K562 (cell line): ENCODE results near the gene PPP2R2B. TPM values are rescaled to one million over a fixed set of nuclear protein-coding genes. Genes with fewer than 3 reads are reported as not detected.

Source experiments
- ATAC-seq: fragments of 200-7000 bp; cut with Tn5 transposase; 3 replicates; pipeline ENCODE4 v1.9.1; 2020; ENCODE audit warnings: moderate library complexity
- BruUV-seq: library from RNA; stranded (reverse); fragments of 400-500 nt; replicated peaks from 2 replicates; lab custom pipeline; 2021; lab: Mats Ljungman, UMichigan
- CTCF ChIA-PET: fragments of 300-600 bp; formaldehyde crosslinking; extraction: SDS; loops from one replicate; lab custom pipeline; 2021; ENCODE audit warnings: low intra/inter-chr PET ratio; lab: Yijun Ruan, JAX
- POLR2A ChIA-PET: fragments of 300-600, 350-650 bp; sonication (Branson Sonifier 250); formaldehyde crosslinking; extraction: SDS; loops from one replicate; lab custom pipeline; 2021; ENCODE audit warnings: antibody characterized with exemption, inconsistent platforms; lab: Yijun Ruan, JAX
- DNase-seq, 4 experiments: peaks; one replicate each; pipeline versions ENCODE4 v3.0.0 to v3.0.0-alpha.2; 2011 to 2018; ENCODE audit warnings: low spot score in 3 of 4, mixed read lengths in 3 of 4; ENCODE audit errors: extremely low read depth in 1 of 4
- FAIRE-seq: peaks from 2 replicates; lab custom pipeline; 2011; peaks lifted over from hg19 to GRCh38; lab: Jason Lieb, UNC
- H2AFZ ChIP-seq: 2 replicates; pipeline ENCODE4 v1.6.0; 2011; ENCODE audit warnings: low read depth, low read length, control low read depth, inconsistent platforms
- H3K27ac ChIP-seq: fragments of 200-600 bp; 3 replicates; pipeline ENCODE4 v1.8.0; 2011; ENCODE audit warnings: low read depth, mild to moderate bottlenecking, control low read depth, inconsistent platforms, low read length, moderate library complexity, mixed read lengths; ENCODE audit errors: extremely low read depth
- H3K27me3 ChIP-seq, 2 experiments: fragments of 300-600 bp in 1 of 2; 2 replicates in 1 of 2; 3 replicates in 1 of 2; pipeline versions ENCODE4 v1.6.0 to v1.8.0; 2011; ENCODE audit warnings: inconsistent platforms in 2 of 2, low read length in 2 of 2, mild to moderate bottlenecking in 1 of 2, mixed read lengths in 1 of 2, moderate library complexity in 1 of 2; ENCODE audit not compliant: control insufficient read depth in 2 of 2, insufficient read depth in 2 of 2
- H3K36me3 ChIP-seq: fragments of 300-600 bp; 3 replicates; pipeline ENCODE4 v1.8.0; 2011; ENCODE audit warnings: mild to moderate bottlenecking, low read length, inconsistent platforms; ENCODE audit not compliant: control insufficient read depth, insufficient read depth
- H3K4me1 ChIP-seq, 2 experiments: fragments of 200-600 bp in 1 of 2; replicated peaks in 1 of 2; 2 replicates in 1 of 2; 3 replicates in 1 of 2; pipeline versions ENCODE4 v1.5.1 to v1.8.0; 2011; ENCODE audit warnings: inconsistent platforms in 2 of 2, low read length in 2 of 2, mild to moderate bottlenecking in 1 of 2, mixed read lengths in 1 of 2, moderate library complexity in 1 of 2; ENCODE audit not compliant: control insufficient read depth in 2 of 2, insufficient read depth in 2 of 2
- H3K4me2 ChIP-seq: 2 replicates; pipeline ENCODE4 v1.6.1; 2011; ENCODE audit warnings: low read length, control low read depth, inconsistent platforms, mixed read lengths; ENCODE audit not compliant: insufficient read depth
- H3K4me3 ChIP-seq: fragments of 200-600 bp; sonication (generic), shearing (Covaris generic); 2 replicates; pipeline ENCODE4 v1.5.1; 2016; ENCODE audit warnings: control low read depth, inconsistent platforms
- H3K79me2 ChIP-seq: fragments of 200-600 bp; 3 replicates; pipeline ENCODE4 v1.8.0; 2011; ENCODE audit warnings: low read length, inconsistent platforms; ENCODE audit not compliant: control insufficient read depth, insufficient read depth
- H3K9ac ChIP-seq, 2 experiments: 2 replicates each; pipeline versions ENCODE4 v1.6.0 to v1.6.1; 2011; ENCODE audit warnings: low read depth in 2 of 2, low read length in 2 of 2, control low read depth in 1 of 2, inconsistent platforms in 1 of 2, mild to moderate bottlenecking in 1 of 2, mixed read lengths in 1 of 2; ENCODE audit not compliant: insufficient read depth in 1 of 2
- H3K9me1 ChIP-seq: one replicate; pipeline ENCODE4 v1.6.0; 2011; ENCODE audit warnings: inconsistent platforms, mild to moderate bottlenecking, low read length, moderate library complexity; ENCODE audit not compliant: control insufficient read depth, insufficient read depth
- H3K9me3 ChIP-seq: replicated peaks from 2 replicates; pipeline ENCODE4 v1.5.1; 2011; ENCODE audit warnings: low read depth, low read length, inconsistent platforms; ENCODE audit not compliant: control insufficient read depth, insufficient read depth
- H4K20me1 ChIP-seq: replicated peaks from 2 replicates; pipeline ENCODE4 v1.6.1; 2011; ENCODE audit warnings: low read length, inconsistent platforms, mixed read lengths; ENCODE audit not compliant: control insufficient read depth, insufficient read depth
- CSDE1 ChIP-seq, 2 experiments: fragments of 450-650 bp; IDR thresholded peaks; 2 replicates each; pipeline ENCODE4 v1.6.1; 2016; ENCODE audit warnings: mild to moderate bottlenecking in 1 of 2
- HOXB6 ChIP-seq: fragments of 250-450 bp; sonication (Bioruptor Pico); IDR thresholded peaks from 2 replicates; pipeline ENCODE4 v1.5.1; 2022; ENCODE audit warnings: mild to moderate bottlenecking, borderline replicate concordance
- MXI1 ChIP-seq: IDR thresholded peaks from 2 replicates; pipeline ENCODE4 v1.6.1; 2011; ENCODE audit warnings: low read depth, mild to moderate bottlenecking, improper control_type of control experiment, low read length
- PCBP1 ChIP-seq: fragments of 200-400 bp; formaldehyde crosslinking; IDR thresholded peaks from 2 replicates; pipeline ENCODE4 v1.6.1; 2018; ENCODE audit warnings: mild to moderate bottlenecking, low read depth, low read length; ENCODE audit not compliant: poor library complexity, severe bottlenecking
- TBL1XR1 ChIP-seq, 2 experiments: IDR thresholded peaks; 2 replicates each; pipeline ENCODE4 v1.6.1; 2012; ENCODE audit warnings: improper control_type of control experiment in 2 of 2, low read length in 2 of 2, mild to moderate bottlenecking in 1 of 2
- TCFL5 ChIP-seq: fragments of 250-450 bp; sonication (Bioruptor Pico); conservative IDR thresholded peaks from 2 replicates; pipeline ENCODE4 v1.6.1; 2021; ENCODE audit warnings: mild to moderate bottlenecking, moderate library complexity, matching md5 sums
- TEAD4 ChIP-seq, 2 experiments: sonication (generic) in 1 of 2; formaldehyde crosslinking in 1 of 2; IDR thresholded peaks; 2 replicates each; pipeline versions ENCODE4 v1.6.1 to v1.8.0; 2012 to 2022; ENCODE audit warnings: borderline replicate concordance in 1 of 2, inconsistent platforms in 1 of 2, low read length in 1 of 2, mild to moderate bottlenecking in 1 of 2, missing genetic modification reagents in 1 of 2
- ZNF124 ChIP-seq: sonication (generic); formaldehyde crosslinking; IDR thresholded peaks from 2 replicates; pipeline ENCODE4 v1.8.1; 2022; ENCODE audit warnings: missing genetic modification reagents
- ZNF668 ChIP-seq: fragments of 250-450 bp; sonication (Bioruptor Pico); IDR thresholded peaks from 2 replicates; pipeline ENCODE4 v1.8.0; 2022; ENCODE audit warnings: mild to moderate bottlenecking, inconsistent platforms
- WGBS: fragments of 100-300 bp; shearing (Covaris generic); methylation state at CpG from one replicate; pipeline ENCODE4 v1.1.6; 2016; ENCODE audit warnings: low coverage, mixed read lengths; ENCODE audit not compliant: insufficient coverage; ENCODE audit errors: missing lambda C conversion rate; 5-methylcytosine and 5-hydroxymethylcytosine counted together
- in situ Hi-C: fragments of 300-500 bp; cut with MboI; formaldehyde crosslinking; loops from 4 replicates; pipeline ENCODE4 v1.15.0; 2018; ENCODE audit warnings: inconsistent platforms, mixed read lengths
- intact Hi-C: fragments of 100-400 bp; cut with micrococcal nuclease; formaldehyde crosslinking; loops from 2 replicates; pipeline ENCODE4 v1.14.2; 2022
- polyA plus RNA-seq, 8 experiments: library from polyadenylated mRNA; depleted of rRNA in 4 of 8; stranded (reverse) in 5 of 8; unstranded in 3 of 8; fragments of >200 nt; fragmentation: Nextera tagmentation in 2 of 8; fragmentation: Illumina TruSeq in 1 of 8; extraction: Ambion mirVana in 2 of 8; extraction: Trizol in 1 of 8; gene quantifications; 2 replicates each; pipeline versions ENCODE4 v1.2.1 to v1.2.3, GENCODE V29; 2011 to 2014; ENCODE audit warnings: inconsistent platforms in 1 of 8, missing spikeins in 1 of 8
- total RNA-seq, 7 experiments: library from RNA; depleted of rRNA in 6 of 7; stranded (reverse); fragments of >200 nt in 6 of 7; fragmentation: Illumina TruSeq in 2 of 7; extraction: Trizol in 2 of 7; gene quantifications; 2 replicates each; pipeline versions ENCODE4 v1.2.1 to v1.2.3, GENCODE V29; 2011 to 2021; ENCODE audit warnings: low replicate concordance in 1 of 7

PPP2R2B gene
- total and polyA plus RNA-seq, 9 of the 15 experiments (the other 6 are each of a cell fraction or from before 2014, with no cell fraction given), result not detected

- no peak for DNase-seq
- ATAC-seq, result no peak
- H3K27me3 ChIP-seq, result no peaks in the 10 kb centered on the region
- no TSS peak for BruUV-seq
- no peak for FAIRE-seq
- no peak overlapping the region for H3K27ac ChIP-seq
- ChIA-PET CTCF (no interaction called here), POLR2A (no interaction called here)
- no peak for TF ChIP-seq PCBP1
- no peak for TF ChIP-seq CSDE1 (IDR thresholded peaks at IDR 0.05)
- TF ChIP-seq ZNF124, result no peak
- no peak for TF ChIP-seq HOXB6 (CRISPR knock-in tag)
- no peaks in the 10 kb centered on the region for H3K36me3 ChIP-seq
- no peak overlapping the region for H2AFZ ChIP-seq
- intact Hi-C loops, result no loop called here
- no peak overlapping the region for H3K4me3 ChIP-seq
- H4K20me1 ChIP-seq, result no peaks in the 10 kb centered on the region
- H3K79me2 ChIP-seq, result no peaks in the 10 kb centered on the region
- H3K4me1 ChIP-seq, result no peaks in the 10 kb centered on the region
- no peaks in the 10 kb centered on the region for H3K9me3 ChIP-seq
- in situ Hi-C loops, result no loop called here
- H3K9ac ChIP-seq, result no peak overlapping the region
- no peak overlapping the region for H3K4me2 ChIP-seq
- no peaks in the 10 kb centered on the region for H3K9me1 ChIP-seq
These were observed 175.1 kb downstream of the PPP2R2B start for GRCh38 chr5:146703499-146703898.

GRCh38 chr5:146699664-146700418, 178.7 kb downstream of the PPP2R2B start:
- FAIRE-seq (no peak), ATAC-seq (no peak), DNase-seq (no peak)
- H3K4me2 ChIP-seq, result no peak overlapping the region
- H3K9me1 ChIP-seq, result no peaks in the 10 kb centered on the region
- ChIA-PET CTCF (interaction anchor here (0.7 kb wide), 1 partner anchor 37 kb away, joined by 7 read pairs; no protein-coding TSS in a partner anchor), POLR2A (no interaction called here)
- in situ Hi-C loops (no loop called here), intact Hi-C loops (no loop called here)
- H3K9ac ChIP-seq, result no peak overlapping the region
- 0% methylated on average over 6 of the region's 6 CpGs for WGBS
- BruUV-seq, result no TSS peak
- H3K4me3 ChIP-seq, result no peak overlapping the region
- H3K9me3 ChIP-seq, result no peaks in the 10 kb centered on the region
- H3K36me3 ChIP-seq, result no peaks in the 10 kb centered on the region
- no peak overlapping the region for H3K27ac ChIP-seq
- H3K4me1 ChIP-seq, result no peaks in the 10 kb centered on the region
- H4K20me1 ChIP-seq, result no peaks in the 10 kb centered on the region
- H3K27me3 ChIP-seq, result no peaks in the 10 kb centered on the region
- no peak overlapping the region for H2AFZ ChIP-seq
- no peaks in the 10 kb centered on the region for H3K79me2 ChIP-seq
- TF ChIP-seq TBL1XR1 (IDR thresholded peaks at IDR 0.05; ENCODE audit: low read length in 2 of 2) (no peak), TEAD4 (IDR thresholded peaks at IDR 0.05; ENCODE audit: low read length) (no peak), TEAD4 (CRISPR knock-in tag; IDR thresholded peaks at IDR 0.05; ENCODE audit: borderline replicate concordance) (no peak), MXI1 (no peak), TCFL5 (CRISPR knock-in tag) (no peak), ZNF668 (CRISPR knock-in tag) (no peak)
